HL-60 (cell line): ENCODE data around the gene KCNJ18.
"Not testable (repeated sequence)": the region's sequence is repeated elsewhere in the genome, so short reads cannot be mapped to it uniquely, and the experiment has no call there.

Source experiments
- POLR2AphosphoS5 ChIP-seq: IDR thresholded peaks from 2 replicates; pipeline ENCODE4 v1.6.1; 2012; ENCODE audit warnings: low read depth
- TF ChIP-seq, protein P1 (sequence below): IDR thresholded peaks from one replicate; pipeline ENCODE4 v1.5.1; 2011; ENCODE audit warnings: low read length, control low read depth, inconsistent platforms; ENCODE audit not compliant: insufficient read depth
- TF ChIP-seq, protein P2 (sequence below): IDR thresholded peaks from 2 replicates; pipeline ENCODE4 v1.6.1; 2012; ENCODE audit warnings: low read depth; ENCODE audit not compliant: insufficient replicate concordance

DNA sequence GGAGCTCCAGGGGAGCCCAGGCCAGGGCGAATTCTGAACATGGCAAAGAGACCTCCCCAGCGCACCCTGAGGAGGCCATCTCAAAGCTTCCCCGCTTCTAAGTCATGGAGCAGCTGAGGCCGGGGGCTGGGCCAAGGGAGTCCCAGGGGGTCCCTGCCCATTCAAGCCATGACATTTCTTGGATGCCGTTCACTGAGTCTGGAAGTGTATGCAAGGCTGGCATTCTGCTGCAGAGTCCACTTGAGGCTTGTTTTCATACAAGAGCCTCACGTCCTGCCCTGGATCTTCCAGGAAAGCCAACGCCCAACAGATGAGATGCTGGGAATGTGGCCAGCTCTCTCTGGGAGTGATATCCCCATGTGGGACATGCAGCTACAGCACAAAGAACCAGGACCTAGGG is 48.5 kb downstream of the KCNJ18 start:
- TF ChIP-seq POLR2AphosphoS5: not testable (repeated sequence)
- TF ChIP-seq, protein P1, sequence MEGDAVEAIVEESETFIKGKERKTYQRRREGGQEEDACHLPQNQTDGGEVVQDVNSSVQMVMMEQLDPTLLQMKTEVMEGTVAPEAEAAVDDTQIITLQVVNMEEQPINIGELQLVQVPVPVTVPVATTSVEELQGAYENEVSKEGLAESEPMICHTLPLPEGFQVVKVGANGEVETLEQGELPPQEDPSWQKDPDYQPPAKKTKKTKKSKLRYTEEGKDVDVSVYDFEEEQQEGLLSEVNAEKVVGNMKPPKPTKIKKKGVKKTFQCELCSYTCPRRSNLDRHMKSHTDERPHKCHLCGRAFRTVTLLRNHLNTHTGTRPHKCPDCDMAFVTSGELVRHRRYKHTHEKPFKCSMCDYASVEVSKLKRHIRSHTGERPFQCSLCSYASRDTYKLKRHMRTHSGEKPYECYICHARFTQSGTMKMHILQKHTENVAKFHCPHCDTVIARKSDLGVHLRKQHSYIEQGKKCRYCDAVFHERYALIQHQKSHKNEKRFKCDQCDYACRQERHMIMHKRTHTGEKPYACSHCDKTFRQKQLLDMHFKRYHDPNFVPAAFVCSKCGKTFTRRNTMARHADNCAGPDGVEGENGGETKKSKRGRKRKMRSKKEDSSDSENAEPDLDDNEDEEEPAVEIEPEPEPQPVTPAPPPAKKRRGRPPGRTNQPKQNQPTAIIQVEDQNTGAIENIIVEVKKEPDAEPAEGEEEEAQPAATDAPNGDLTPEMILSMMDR: not testable (repeated sequence)
- TF ChIP-seq, protein P2, sequence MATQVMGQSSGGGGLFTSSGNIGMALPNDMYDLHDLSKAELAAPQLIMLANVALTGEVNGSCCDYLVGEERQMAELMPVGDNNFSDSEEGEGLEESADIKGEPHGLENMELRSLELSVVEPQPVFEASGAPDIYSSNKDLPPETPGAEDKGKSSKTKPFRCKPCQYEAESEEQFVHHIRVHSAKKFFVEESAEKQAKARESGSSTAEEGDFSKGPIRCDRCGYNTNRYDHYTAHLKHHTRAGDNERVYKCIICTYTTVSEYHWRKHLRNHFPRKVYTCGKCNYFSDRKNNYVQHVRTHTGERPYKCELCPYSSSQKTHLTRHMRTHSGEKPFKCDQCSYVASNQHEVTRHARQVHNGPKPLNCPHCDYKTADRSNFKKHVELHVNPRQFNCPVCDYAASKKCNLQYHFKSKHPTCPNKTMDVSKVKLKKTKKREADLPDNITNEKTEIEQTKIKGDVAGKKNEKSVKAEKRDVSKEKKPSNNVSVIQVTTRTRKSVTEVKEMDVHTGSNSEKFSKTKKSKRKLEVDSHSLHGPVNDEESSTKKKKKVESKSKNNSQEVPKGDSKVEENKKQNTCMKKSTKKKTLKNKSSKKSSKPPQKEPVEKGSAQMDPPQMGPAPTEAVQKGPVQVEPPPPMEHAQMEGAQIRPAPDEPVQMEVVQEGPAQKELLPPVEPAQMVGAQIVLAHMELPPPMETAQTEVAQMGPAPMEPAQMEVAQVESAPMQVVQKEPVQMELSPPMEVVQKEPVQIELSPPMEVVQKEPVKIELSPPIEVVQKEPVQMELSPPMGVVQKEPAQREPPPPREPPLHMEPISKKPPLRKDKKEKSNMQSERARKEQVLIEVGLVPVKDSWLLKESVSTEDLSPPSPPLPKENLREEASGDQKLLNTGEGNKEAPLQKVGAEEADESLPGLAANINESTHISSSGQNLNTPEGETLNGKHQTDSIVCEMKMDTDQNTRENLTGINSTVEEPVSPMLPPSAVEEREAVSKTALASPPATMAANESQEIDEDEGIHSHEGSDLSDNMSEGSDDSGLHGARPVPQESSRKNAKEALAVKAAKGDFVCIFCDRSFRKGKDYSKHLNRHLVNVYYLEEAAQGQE: not testable (repeated sequence)
